ENCODE results near the gene DCXR.

DNA sequence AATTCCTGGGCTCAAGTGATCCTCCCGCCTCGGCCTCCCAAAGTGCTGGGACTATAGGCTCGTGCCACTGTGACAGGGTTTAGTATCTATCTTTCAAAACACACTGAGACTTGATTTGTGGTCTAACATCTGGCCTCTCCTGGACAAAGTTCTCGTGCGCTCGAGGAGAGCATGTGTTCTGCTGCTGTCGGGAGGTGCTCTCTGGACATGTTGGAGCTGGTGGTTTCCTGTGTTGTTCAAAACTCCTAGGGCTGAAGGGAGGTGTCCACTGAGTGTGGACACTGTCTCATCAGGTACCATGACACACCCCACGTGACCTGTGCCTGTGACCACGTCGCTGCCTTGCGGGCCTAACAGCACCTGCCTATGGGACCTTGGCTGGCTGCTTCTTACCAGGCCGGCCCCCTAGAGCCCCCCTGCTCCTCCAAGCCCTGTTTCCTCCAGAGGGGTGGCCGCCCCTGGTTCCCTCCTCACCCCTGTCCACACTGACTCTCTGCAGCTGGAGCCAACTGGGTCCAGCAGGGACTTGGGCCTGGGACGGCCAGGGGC is 8.5 kb upstream of the DCXR start:
- TF ChIP-seq POLR2A (IDR thresholded peaks at IDR 0.05) (no peak), POLR2AphosphoS5 (IDR thresholded peaks at IDR 0.05) (no peak)

Data from transverse colon (tissue), 3 donors.